ENCODE measurements around the gene RAB11FIP4. TPM values are rescaled to one million over a fixed set of nuclear protein-coding genes. Genes with fewer than 3 reads are reported as not detected.

The RAB11FIP4 gene
- total and polyA plus RNA-seq, 9 of the 15 experiments (the other 6 are each of a cell fraction or from before 2014, with no cell fraction given): 0.62 to 16.6 (median 8.9) TPM

GRCh38 chr17:31400481-31400950 lies 9.0 kb downstream of the RAB11FIP4 start (continued):
- TF ChIP-seq KLF13 (tag; IDR thresholded peaks at IDR 0.05; ENCODE audit: borderline replicate concordance, low read depth) (no peak), ZBTB12 (CRISPR knock-in tag; IDR thresholded peaks at IDR 0.05) (no peak), NR1H2 (CRISPR knock-in tag; IDR thresholded peaks at IDR 0.05) (no peak), ZBTB43 (CRISPR knock-in tag; IDR thresholded peaks at IDR 0.05) (no peak), RHOXF2B (CRISPR knock-in tag; conservative IDR thresholded peaks at IDR 0.05) (no peak), TFAM (CRISPR knock-in tag; conservative IDR thresholded peaks at IDR 0.05) (no peak)

GRCh38 chr17:31401456-31402254 lies 10.2 kb downstream of the RAB11FIP4 start:
- peaks cover 13% of the 10 kb centered on the region; the same call in 1 of the 2 replicates for H4K20me1 ChIP-seq (replicated peaks; ENCODE audit: control insufficient read depth, insufficient read depth, low read length)
- H3K79me2 ChIP-seq (ENCODE audit: control insufficient read depth, insufficient read depth, low read length): no peaks in the 10 kb centered on the region
- no peak overlapping the region for H3K4me3 ChIP-seq
- 7% methylated on average over 11 of the region's 11 CpGs for WGBS (ENCODE audit: insufficient coverage, low coverage, missing lambda C conversion rate)
- H3K9me3 ChIP-seq (replicated peaks; ENCODE audit: control insufficient read depth, insufficient read depth, low read depth, low read length): no peaks in the 10 kb centered on the region
- no TSS peak for BruUV-seq (replicated peaks)
- H3K9me1 ChIP-seq (ENCODE audit: control insufficient read depth, insufficient read depth, low read length): no peaks in the 10 kb centered on the region
- DNase-seq (ENCODE audit: extremely low read depth in 1 of 4, low spot score in 3 of 4) (no peak), FAIRE-seq (no peak), ATAC-seq (no peak)
- H2AFZ ChIP-seq (ENCODE audit: low read depth, low read length): no peak overlapping the region
- ChIA-PET CTCF (ENCODE audit: low intra/inter-chr PET ratio) (no interaction called here), POLR2A (no interaction called here)
- H3K27ac ChIP-seq (ENCODE audit: extremely low read depth, low read depth, low read length): no peak overlapping the region
- H3K9ac ChIP-seq (ENCODE audit: insufficient read depth in 1 of 2, low read depth in 2 of 2, low read length in 2 of 2): no peak overlapping the region
- intact Hi-C loops (cut with micrococcal nuclease): no loop called here
- H3K27me3 ChIP-seq (ENCODE audit: control insufficient read depth in 2 of 2, insufficient read depth in 2 of 2, low read length in 2 of 2): peaks cover 8 to 62% of the 10 kb centered on the region in 2 experiments; a peak in 3 of 5 replicates
- H3K4me2 ChIP-seq (ENCODE audit: insufficient read depth, low read length): no peak overlapping the region
- no peaks in the 10 kb centered on the region for H3K36me3 ChIP-seq (ENCODE audit: control insufficient read depth, insufficient read depth, low read length)
- H3K4me1 ChIP-seq (replicated peaks in 1 of 2; ENCODE audit: control insufficient read depth in 2 of 2, insufficient read depth in 2 of 2, low read length in 2 of 2): peaks cover 0 to 4% of the 10 kb centered on the region in 2 experiments; a peak in 1 of 5 replicates
- in situ Hi-C loops (cut with MboI): no loop called here
- no peak for TF ChIP-seq MAX (CRISPR knock-in tag; IDR thresholded peaks at IDR 0.05)
- no peak for TF ChIP-seq TSC22D4 (tag; IDR thresholded peaks at IDR 0.05)
- TF ChIP-seq NELFE (IDR thresholded peaks at IDR 0.05; ENCODE audit: insufficient read depth, insufficient read length): no peak
- no peak for TF ChIP-seq RNF219 (CRISPR knock-in tag; IDR thresholded peaks at IDR 0.05)
- TF ChIP-seq ELF4 (CRISPR knock-in tag; IDR thresholded peaks at IDR 0.05): no peak
- TF ChIP-seq ZNF512 (tag; IDR thresholded peaks at IDR 0.05): no peak
- no peak for TF ChIP-seq ZNF707 (CRISPR knock-in tag; conservative IDR thresholded peaks at IDR 0.05)
- no peak for TF ChIP-seq ZNF766 (CRISPR knock-in tag; conservative IDR thresholded peaks at IDR 0.05)

All from K562 (cell line).